GM19239 (cell line): ENCODE results near the gene CCL19.

Experiments used
- DNase-seq: peaks from one replicate; pipeline ENCODE4 v3.0.0; 2011; ENCODE audit warnings: low spot score; ENCODE audit not compliant: insufficient read length
- FAIRE-seq: peaks from 2 replicates; lab custom pipeline; 2011; peaks lifted over from hg19 to GRCh38; lab: Jason Lieb, UNC

Gene CCL19

GRCh38 chr9:34644766-34645314 lies 46.2 kb downstream of the CCL19 start:
- no peak for FAIRE-seq

GRCh38 chr9:34642679-34643078 lies 48.4 kb downstream of the CCL19 start:
- no peak for FAIRE-seq
- DNase-seq, result no peak

More at GRCh38 chr9:34644766-34645314, 46.2 kb downstream of the CCL19 start:
- no peak for DNase-seq
